Renal cortical epithelial cell (primary cell): Measurements from ENCODE around the gene CPPED1. TPM values are rescaled to one million over a fixed set of nuclear protein-coding genes. Genes with fewer than 3 reads are reported as not detected.
"Not testable (repeated sequence)": the region's sequence is repeated elsewhere in the genome, so short reads cannot be mapped to it uniquely, and the experiment has no call there.

Experiments used
- DNase-seq: peaks from one replicate; pipeline ENCODE4 v3.0.0-alpha.2; 2011; ENCODE audit warnings: low read depth
- total RNA-seq: library from RNA; depleted of rRNA; stranded (reverse); fragments of >200 nt; gene quantifications from 2 replicates; pipeline ENCODE4 v1.2.3, GENCODE V29; 2014

The CPPED1 gene
- total RNA-seq, 1 donor from 2014 or later, result 33.2 TPM

DNA sequence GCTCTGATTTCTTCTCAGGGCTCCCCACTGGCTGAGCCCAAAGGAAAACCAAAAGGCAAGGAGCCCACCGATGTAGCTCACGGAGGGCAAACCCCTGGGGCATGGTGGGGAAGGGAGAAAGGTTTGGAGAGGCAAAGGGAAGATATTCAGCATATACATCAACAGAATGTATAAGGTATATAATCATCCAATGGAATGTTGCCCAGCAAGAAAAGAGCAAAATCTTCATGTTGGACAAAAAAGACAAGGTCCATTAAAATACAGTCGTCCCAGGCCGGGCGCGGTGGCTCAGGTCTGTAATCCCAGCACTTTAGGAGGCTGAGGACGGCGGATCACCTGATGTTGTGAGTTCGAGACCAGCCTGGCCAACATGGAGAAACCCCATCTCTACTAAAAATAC, 1.6 kb downstream of the CPPED1 start:
- DNase-seq, result no peak

DNA sequence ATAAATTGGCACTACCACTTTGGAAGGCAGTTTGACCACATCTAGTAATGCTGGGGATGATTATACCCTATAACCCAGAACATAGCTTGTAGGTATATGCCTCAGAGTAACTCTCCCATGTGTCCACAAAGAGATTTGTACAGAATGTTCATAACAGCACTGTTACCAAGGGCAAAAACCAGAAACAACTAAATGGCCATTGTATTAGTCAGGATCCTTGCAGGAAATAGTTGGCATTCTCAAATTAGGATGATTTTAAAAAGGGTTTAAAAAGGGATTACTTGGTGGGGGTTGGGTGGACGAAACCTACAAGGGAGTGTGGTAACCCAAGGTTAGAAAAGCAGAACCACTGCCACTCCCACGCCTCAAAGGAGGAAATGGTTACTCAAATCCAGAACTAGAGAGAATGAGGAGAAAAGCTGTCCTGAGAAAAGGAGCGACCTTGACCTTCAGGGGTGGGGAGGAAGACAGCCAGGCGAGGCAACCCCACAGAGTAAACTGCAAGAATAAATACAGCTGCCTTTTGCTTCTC, 2.1 kb downstream of the CPPED1 start:
- DNase-seq, result peak; percentile 98

- no peak for DNase-seq
Measured at GRCh38 chr16:12800817-12801216, 2.9 kb downstream of the CPPED1 start.

GRCh38 chr16:12799996-12800395, 3.7 kb downstream of the CPPED1 start:
- DNase-seq, result not testable (repeated sequence)

- DNase-seq, result peak; percentile 91
Measured at GRCh38 chr16:12798846-12799245, 4.8 kb downstream of the CPPED1 start.

DNA sequence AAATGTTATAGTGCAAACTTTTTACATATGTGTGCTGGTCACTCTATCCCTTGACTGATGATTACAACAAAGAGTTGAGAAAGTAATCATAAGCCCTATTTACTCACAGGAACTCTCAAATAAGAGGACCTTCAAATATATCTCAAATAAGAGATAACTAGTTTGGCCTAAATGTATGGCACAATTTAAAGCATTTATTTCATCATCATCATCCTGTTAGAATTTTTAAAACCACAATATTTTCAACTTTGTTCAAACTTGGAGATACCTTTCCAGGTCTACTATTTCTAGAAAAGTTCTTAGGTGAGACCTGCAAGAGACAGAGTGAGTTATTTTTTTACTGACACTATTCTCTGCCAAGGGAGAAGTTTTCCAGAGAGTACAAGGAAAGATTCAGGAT, 5.5 kb downstream of the CPPED1 start:
- no peak for DNase-seq

- no peak for DNase-seq
Measured at GRCh38 chr16:12796498-12796897, 7.2 kb downstream of the CPPED1 start.

DNA sequence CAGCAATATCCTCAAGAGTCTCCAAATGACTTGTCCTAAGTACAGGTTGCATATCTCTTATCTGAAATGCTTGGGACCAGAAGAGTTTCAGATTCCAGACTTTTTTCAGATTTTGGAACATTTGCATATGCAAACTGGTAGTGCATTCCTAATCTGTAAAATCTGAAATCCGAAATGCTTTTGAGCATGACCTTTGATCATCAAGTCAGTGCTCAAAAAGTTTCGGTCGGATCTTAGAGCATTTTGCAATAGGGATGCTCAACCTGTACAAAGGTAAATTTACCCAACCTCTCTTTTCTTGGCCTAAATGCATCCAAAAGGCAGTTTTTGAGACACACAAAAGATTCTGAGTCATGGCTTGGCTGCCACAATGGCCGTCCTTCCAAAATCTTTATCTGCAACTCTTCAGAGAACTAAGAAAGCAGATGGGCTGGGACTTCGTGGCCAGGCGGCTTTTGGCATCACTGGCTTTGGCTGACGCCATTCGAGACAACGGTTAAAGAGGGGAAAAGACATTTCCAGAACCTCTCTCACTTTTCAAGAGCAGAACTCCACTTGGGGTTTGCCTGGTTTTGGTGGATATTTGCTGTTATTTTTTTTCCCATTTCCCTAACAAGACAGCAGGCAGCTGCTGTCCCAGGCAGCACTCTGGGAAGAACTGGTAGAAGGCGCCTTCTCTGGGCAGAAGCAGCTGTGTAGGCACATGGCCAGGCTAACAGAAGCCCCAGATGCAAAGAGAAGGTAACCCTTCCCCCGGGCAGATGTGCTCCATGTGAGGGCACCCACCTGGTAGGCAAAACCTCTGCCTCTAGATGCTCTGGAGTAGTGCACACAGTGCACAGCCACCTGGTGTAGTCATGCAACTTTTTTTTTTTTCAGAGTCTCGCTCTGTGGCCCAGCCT, 8.9 kb downstream of the CPPED1 start:
- no peak for DNase-seq

- no peak for DNase-seq
Measured at GRCh38 chr16:12793865-12794240, 9.8 kb downstream of the CPPED1 start.

- DNase-seq, result no peak
Measured at GRCh38 chr16:12793120-12793864, 10.4 kb downstream of the CPPED1 start.

DNA sequence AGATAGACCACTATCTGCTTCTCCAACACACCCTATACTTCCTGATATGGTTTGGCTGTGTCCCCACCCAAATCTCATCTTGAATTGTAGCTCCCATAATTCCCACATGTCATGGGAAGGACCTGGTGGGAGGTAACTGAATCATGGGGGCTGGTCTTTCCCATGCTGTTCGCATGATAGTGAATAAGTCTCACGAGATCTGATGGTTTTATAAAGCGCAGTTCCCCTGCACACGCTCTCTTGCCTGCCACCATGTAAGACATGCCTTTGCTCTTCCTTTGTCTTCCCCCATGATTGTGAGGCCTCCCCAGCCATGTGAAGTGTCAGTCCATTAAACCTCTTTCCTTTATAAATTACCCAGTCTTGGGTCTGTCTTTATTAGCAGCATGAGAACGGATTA, 11.2 kb downstream of the CPPED1 start:
- DNase-seq, result not testable (repeated sequence)

DNA sequence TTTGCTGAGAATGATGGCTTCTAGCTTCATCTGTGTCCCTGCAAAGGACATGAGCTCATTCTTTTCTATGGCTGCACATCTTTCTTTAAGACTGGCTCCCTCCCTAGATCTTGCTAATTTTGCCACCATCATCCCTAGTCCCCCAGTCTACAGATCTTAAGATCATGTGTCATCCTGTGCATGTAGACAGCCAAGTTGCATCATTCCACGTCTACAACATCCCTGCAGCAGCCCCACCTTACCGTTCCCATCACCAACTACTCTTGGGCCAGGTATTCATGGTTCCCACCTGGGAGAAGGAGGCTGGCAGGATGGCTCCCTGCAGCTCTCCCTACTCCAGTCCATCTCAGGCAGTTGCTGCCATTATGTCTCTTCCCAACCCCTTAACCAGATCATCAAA, 12.3 kb downstream of the CPPED1 start:
- DNase-seq, result no peak

GRCh38 chr16:12788758-12789157, 14.9 kb downstream of the CPPED1 start:
- DNase-seq, result no peak

DNA sequence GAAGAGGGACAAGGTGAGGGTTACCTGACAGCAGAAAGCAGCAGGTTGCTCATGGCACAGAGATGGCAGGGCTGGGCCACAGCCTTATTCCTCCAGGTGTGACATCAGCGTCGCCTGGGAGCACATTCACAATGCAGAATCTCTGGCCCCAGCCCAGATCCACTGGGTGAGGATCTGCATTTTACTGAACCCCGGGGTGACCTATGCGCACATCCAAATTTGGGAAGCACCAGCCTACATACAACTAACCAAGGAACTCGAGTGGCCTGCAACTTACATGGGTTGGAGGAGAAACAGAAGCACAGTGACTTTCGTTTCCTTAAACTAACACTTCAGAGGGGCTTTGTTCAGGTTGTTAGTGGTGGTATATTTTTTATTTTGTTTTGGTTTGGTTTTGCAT, 17.6 kb downstream of the CPPED1 start:
- no peak for DNase-seq

DNA sequence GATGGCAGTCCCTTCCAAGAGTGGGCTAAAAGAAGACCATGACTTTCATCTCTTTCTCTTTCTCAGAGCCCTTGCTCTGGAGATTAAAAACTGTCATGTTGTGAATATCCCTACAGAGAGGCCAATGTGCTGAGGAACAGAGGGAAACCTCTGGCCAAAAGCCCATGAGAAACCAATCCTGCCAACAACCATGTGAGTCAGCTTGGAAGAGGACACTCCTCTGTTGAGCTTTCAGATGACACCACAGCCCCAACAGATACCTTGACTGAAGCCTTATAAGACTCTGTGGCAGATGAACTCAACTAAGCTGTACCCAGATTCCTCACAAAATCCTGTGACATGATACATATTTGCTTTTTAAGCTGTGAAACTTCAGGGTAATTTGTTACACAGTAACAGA, 19.6 kb downstream of the CPPED1 start:
- no peak for DNase-seq

DNA sequence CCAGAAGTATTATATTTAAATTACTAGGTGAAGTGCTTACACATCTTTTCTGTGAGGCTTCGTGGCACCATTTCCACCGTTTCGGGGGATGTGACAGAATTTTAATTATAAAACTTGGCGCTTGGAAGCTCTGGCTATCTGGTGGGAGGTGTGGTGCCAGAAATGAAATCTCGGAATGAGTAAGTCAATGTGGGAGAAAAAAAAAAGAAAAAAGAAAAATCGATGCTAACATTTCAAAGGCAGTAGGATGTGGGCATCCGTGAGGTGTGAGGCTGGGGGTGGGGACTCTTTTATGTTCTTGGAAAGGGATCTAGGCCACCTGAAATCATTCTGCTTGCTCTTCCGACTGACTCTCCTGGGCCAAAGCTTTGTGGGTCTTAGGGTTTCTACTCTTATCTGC, 21.9 kb downstream of the CPPED1 start:
- DNase-seq, result no peak

GRCh38 chr16:12780467-12780866, 23.2 kb downstream of the CPPED1 start:
- DNase-seq, result no peak

GRCh38 chr16:12778726-12779125, 25.0 kb downstream of the CPPED1 start:
- no peak for DNase-seq

- no peak for DNase-seq
Measured at GRCh38 chr16:12775656-12776236, 27.9 kb downstream of the CPPED1 start.

DNA sequence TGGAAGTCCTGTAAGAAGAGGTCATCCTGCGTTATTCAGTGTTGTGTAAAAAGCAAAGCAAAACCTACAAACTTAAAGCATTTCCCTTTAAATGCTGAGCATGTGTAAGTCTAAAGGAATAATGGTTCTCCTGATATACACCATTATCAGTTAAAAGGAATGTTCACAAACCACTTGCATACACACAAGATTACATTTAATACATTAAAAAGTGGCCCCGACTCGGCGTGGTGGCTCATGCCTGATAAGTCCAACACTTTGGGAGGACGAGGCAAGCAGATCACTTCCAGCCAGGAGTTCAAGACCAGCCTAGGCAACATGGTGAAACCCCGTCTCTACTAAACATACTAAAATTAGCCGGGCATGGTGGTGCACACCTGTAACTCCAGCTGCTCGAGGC, 30.5 kb downstream of the CPPED1 start:
- no peak for DNase-seq

DNA sequence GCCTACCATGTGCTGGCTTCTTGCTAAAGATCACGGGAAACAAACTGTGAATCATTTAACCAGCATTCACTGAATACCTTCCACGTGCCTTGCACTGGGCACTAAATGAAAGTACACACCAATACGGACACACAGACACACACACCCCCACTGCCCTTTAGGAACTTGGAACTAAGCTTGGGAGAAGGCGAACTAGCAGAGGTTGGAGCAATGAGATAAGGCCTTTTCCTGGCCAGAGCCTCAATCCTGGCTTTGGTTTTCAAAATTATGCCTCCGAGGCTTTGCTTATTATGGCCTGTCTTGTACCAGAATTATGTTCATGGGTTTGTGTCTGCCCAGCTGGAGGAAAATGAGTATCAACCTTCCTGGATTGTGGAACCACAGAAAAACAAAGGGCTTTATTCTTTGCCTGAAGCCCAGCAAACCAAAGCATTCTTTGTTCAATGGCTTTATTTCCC, 32.3 kb downstream of the CPPED1 start:
- DNase-seq, result peak; percentile 78

DNA sequence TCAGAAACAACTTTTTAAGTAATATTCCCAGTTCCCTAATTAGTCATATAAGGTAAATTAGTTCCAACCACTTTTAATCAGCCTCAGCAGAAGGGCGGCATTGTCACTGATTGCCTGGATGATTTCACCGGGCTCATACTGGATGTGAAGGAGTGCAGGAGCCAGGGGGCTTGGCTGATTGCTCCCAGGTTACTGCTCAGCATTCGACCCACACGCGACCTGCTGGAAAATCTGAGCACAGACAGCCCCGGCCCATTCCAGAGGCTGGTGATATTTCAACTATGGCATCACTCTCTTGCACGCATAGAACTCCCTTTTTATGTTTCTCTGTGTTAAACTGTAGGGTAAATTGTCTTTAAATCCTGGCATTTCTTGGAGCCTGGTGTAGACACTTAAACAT, 34.2 kb downstream of the CPPED1 start:
- DNase-seq, result no peak
